NCI-H2029 (cell line): Measurements from ENCODE around the gene NDUFS1.
"Not testable (repeated sequence)": the region's sequence is repeated elsewhere in the genome, so short reads cannot be mapped to it uniquely, and the experiment has no call there.

ENCODE experiments used
- DNase-seq: peaks from one replicate; lab custom pipeline; 2025; lab: John Stamatoyannopoulos, UW

NDUFS1 gene

DNA sequence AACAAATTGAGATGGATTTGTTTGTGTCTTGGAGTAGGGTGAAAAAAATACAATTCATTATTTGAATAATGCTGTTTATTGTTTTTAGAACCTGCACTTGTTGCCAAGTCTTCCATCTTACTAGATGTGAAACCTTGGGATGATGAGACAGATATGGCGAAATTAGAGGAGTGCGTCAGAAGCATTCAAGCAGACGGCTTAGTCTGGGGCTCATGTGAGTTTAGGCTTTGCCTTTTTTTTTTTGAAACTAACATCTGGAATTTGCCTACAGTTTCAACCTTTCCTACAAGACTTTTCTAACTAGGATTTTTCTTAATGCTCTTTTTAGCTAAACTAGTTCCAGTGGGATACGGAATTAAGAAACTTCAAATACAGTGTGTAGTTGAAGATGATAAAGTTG is 3.2 kb upstream of the NDUFS1 start:
- DNase-seq, result not testable (repeated sequence)

DNA sequence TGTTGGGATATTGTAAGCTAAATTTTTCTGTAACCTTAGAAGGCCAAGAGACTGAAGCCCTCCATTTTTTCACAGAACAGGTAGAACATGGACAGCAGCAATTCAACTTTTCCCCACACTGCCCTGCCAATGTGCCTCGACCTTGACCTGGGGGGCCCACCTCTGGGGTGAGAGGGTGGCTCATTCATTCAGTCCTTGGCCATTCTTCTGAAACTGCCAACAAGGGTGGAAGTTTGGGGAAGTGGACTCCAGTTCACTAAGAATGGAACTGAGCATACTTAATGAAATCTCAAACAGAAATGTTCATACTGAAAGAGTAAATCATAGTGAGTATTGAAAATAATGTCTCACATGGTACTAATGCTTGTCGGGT is 1.5 kb upstream of the NDUFS1 start:
- no peak for DNase-seq

DNA sequence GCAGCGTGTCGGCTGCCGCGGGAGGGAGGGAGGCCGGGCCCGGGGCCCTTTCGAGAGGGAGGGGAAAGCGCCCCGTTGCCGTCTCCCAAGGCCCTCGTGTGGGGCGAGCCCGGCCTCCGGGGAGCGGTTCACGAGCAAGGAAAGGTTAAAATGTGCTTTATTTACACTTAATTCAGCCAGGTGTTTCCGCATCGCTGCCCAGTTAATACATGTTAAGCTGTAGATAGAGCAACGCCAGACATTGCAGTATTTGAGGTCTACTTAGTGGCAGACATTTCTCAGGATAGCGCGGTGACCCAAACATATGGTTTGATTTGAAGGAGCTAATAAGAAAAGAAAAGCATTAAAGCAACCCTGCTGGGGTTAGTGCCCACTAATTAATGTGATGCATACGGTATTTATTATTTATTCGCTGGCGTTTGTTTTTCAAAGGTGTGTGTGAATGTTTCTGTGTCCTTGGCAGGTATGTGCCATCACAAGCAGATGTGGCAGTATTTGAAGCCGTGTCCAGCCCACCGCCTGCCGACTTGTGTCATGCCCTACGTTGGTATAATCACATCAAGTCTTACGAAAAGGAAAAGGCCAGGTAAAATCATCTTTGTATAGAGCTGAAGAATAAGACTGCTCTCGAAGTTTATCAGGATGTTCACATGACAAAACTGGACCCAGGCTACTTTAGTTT is 1.0 kb upstream of the NDUFS1 start:
- DNase-seq, result no peak

DNA sequence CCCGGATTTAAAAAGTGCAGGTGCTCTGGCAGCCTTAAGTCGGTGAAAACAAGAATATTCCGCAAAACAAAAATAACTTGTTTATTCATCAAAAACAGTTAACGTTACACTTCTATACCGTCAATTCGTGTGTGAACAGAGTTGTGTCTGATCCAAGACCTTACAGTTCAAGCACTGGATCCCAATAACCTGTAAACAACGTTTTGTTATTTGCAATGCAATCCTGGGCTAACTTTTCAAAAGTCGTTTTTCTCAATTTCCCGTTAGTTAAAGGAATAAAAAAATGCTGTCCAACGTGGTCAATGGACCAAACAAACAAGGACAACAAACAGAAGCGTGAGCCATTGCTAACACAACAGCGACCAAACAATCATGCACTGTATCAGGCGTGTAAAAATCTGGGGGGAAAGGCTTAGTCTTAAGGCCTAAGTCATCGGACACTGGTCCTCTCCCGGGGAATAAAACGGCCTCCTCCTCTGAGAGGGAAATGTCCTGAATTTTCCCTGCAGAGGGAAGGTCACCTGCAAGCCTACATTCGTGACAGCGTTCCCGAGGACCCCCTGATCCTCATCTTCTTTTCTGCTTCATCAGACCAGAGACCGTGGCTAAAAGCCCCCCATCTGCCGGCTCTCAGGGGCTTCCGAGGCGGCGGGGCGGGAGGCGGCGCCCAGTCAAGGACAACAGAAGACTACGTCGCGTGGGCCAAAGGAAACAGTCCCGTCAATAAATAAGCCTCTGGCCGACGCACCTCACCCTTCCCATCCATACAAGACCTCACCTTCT is 490 bp downstream of the NDUFS1 start:
- no peak for DNase-seq

DNA sequence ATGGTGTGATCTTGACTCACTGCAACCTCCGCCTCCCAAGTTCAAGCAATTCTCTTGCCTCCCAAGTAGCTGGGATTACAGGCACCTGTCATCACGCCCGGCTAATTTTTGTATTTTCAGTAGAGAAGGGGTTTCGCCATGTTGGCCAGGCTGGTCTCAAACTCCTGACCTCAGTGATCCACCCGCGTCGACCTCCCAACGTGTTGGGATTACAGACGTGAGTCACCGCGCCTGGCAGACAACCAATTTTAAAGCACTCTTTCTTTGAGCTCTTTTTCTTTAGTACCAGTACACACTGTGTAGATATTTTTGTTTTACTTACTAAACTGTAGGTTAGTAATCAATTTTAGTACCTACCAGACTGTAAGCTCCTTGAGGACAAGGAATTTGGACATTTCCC is 2.2 kb downstream of the NDUFS1 start:
- DNase-seq, result not testable (repeated sequence)

DNA sequence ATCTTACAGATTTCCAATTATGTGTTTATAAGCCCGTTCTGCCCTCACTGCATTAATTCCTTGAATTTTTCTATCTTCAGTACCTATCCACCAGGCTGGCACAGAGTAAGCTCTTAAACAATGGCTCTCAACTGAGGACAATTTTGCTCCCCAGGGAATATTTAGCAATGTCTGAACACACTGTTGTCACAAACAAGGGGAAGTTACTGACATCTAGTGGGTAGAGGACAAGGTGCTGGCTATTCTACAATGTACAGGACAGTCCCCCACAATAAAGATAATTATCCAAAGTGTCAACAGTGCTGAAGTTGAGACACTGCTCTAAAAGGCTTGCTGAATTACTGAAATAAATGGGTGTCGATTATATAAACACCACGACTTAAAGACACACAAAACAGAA is 5.0 kb downstream of the NDUFS1 start:
- DNase-seq, result no peak

DNA sequence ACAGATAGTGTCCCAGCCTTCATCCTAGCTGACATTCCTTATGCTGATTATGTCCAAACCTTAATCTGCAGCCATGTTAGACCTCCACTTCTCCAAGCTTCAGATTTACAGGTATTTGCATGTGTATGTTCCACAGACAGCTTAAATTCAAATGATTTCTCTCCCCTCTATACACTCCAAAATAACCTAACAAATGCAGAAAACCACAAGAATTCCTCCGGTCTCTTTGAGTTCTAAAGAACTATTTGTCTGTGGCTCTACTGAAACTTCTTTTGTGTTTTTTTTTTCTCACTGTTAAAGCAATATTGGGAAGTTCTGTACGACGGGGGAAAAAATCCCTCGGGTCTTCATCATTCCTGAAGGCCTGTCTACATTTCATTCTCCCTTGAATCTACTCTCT is 8.6 kb downstream of the NDUFS1 start:
- DNase-seq, result no peak

DNA sequence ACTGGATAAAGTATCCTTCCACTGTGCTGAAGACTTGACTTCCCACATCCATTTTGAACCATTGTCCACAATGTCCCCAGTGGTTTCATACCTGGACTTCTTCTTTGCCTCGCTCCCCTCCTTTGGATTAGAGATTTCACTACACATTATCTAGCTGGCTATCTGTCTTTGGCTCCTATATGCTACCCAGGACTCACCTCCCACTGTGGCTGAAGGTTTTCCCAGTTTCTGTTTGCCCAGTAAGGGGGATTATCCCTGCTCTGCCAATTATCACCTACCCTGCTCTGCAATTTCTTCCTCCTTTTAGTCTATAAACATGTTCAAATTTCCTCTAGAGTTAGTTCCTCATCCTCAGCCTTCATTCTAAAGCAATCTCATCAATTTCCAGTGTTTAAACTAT is 9.1 kb downstream of the NDUFS1 start:
- DNase-seq, result no peak

DNA sequence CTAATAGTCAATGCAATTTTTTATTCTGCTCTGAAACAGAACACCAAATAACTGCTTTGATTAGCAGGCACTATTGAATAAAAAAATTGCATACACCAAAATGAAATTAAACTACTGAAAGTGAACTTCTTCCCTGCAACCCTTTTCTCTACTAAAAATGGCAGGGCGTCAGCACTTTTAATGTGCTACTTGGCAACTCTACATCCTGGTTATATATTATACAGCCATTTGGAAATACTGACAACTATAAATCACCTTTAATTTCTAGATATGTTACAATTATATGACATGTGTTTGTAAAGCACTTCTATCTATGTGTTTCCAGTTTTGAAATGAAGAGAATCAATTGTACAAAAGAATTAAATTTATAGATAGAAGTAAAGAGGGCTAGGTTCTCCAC is 9.9 kb downstream of the NDUFS1 start:
- DNase-seq, result no peak

DNA sequence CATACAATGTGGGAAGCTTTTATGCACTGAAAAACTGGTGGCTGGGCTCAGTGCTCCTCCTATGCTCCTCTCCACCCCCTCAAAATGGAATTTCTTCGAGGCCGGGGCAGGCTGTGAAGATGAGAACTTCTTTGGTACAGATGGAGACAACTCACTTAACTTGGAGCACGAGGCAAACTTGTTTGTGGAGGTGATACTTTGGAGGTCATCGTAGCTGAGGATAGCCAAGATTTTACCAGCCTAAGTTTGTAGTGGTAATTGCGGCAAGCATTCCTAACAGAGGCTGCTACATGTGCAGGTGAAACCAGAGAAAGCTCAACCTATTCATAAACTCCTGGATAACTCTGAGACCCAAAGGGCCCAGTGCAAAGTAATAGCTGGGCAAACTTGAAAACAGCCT is 13.6 kb downstream of the NDUFS1 start:
- DNase-seq, result no peak

DNA sequence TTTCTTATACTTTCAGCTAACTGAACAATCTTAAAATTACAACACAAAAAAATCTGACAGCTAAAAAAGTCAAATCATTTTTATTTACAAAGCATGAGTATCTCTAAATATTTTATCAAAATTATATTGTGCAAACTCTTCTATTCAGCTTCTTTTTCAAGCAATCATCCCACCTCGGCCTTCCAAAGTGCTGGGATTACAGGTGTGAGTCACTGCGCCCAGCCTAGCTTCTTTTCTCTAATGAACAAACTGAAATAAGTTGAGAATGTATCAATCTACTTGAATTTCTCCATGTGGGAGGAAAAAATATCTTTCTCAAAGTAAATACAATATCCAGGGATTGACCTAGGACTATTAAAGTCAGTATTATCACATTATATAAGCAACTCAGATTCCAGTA is 14.9 kb downstream of the NDUFS1 start:
- no peak for DNase-seq

DNA sequence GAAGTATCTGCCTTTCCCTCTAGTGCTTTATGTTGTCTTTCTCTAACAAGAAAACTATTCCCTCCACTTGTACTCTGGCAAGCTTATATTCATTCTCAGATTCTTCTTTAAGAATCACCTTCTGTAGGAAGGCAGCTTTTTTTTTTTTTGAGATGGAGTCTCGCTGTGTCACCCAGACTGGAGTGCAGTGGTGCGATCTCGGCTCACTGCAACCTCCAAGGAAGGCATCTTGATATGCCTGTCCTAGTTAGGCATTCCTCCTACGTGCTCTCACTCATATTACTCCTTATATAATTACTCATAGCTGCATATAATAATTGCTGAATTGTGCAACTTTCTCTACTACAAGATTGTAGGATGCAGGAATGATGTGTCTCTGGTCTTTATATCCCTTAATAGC is 15.8 kb downstream of the NDUFS1 start:
- no peak for DNase-seq

DNA sequence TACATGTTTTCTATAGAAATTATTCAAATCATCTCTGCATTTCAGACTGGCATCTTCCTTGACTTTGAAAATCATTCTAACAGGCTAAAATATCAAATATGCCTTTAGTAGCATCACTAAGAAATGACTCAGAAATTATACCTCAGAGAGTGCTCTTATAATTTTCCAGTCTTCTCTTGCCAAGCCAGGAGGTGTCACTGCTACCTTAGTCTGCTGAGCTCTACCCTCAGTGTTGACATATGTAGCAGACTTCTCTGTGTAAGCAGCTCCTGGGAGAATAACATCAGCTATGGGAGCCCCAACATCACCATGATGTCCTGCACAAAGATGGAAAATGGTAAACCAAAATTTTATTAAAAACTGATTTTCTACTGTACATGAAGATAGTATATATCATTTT is 31.6 kb downstream of the NDUFS1 start:
- no peak for DNase-seq

DNA sequence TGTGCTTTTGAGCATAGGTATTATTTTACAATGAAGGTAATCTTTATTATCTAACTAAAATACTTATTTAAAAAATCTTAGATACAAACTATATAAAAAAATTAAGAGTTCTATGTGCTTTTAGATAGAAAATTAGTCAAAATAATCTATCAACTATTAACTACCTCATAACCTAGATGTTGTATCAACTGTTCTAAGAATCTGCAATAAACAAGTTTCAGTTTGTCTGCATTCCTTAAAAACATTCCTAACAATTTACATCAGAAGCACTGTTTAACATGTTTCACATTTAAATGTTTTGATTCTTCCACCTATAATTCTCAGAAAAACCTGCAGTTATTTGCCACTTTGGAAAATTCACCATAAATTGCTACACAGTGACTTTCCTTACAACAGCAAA is 33.3 kb downstream of the NDUFS1 start:
- no peak for DNase-seq

DNA sequence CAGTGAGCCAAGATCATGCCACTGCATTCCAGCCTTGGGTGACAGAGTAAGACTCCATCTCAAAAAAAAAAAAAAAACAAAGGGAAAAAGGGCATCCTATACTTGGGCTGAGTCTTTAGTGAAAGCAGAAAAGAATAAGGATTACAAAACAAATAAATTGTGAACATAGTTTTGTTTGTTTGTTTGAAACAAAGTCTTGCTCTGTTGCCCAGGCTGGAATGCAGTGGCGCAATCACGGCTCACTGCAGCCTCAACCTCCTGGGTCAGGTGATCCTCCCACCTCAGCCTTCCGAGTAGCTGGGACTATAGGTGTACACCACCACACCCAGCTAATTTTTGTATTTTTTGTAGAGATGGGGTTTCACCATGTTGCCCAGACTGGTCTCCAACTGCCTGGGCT is 36.7 kb downstream of the NDUFS1 start:
- not testable (repeated sequence) for DNase-seq

DNA sequence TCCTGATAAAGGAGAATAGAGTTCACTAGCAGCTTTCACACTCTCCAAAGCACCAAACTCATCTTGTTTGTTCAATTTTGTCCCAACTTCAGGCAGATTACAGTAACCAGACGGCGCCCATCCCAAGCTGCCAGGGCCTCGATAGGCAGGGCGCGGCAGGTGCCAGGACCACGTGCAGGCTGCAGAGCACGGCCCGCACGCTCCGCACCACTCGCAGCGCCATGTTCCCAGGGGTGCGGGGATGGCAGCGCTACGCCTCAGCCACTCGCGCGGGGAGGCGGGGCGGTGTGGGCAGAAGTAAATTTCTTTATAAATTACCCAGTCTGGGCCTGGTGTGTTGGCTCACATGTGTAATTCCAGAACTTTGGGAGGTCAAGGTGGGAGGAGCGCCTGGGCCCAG is 43.0 kb downstream of the NDUFS1 start:
- no peak for DNase-seq

DNA sequence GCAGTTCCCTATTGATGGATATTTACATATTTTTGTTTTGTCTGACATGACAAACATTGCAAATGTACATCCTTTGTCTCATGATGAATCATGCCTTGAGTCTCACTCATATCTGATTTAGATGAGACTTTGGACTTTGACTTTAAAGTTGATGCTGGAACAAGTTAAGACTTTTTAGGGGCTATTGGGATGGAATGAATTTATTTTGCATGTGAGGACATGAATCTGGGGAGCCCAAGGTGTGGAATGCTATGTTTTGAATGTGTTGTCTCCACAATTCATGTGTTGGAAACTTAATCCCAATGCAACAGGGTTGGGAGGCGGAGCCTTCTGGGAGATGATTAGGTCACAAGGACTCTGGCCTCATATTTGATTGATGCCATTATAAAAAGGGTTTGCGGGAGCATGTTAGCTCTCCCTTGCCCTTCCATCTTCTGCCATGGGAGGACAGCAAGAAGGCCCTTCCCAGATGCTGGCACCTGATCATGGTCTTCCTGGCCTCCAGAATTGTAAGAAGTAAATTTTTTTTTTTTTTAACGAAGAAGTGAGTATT is 44.1 kb downstream of the NDUFS1 start:
- DNase-seq, result no peak

DNA sequence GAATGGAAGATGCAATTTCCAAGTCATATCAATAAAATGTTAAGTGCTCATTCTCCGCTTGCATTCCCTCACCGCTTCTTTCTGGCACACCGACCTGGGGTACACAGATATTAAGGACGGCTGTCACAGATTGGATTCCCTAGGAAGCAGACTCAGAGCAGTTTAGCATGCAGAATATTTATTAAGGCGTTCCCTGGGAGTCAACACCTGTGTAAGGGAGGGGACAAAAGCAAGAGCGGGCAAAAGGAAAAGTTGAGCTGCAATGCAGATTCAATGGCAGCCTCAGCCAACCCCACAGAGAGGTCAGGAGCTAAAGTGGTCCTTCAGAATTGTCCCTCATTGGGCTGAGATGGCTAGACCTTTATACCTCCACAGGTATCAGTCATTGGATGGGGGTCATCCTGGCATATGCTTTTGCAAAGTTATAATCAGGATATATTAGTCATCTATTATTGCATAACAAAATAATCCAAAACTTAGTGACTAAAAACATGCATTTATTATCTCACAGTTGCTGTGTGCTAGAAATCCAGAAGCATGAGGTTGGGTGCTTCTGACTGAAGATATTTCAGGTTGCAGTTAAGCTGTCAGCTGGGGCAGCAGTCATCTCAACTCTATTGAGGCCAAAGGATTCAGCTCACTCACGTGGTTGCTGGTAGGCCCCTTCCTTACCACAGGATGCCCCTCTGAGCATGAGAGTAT is 46.2 kb downstream of the NDUFS1 start:
- no peak for DNase-seq

DNA sequence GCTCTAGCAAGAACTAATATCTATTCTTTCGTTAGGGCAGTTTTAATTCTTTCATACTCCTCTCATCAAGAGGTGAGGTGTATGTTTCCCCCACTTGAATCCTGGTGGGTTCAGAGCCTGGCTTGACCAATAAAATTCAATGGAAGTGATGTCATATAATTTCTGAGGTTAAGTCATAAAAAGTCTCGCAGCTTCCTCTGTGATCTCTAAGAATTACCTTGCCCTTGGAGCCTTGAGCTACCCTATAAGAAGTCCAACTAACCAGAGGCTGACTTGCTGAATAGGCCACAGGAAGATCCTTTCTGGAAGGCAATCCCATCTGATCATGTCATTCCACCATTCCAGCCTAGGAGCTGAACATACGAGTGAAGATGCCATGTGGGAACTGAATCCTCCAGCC is 47.1 kb downstream of the NDUFS1 start:
- DNase-seq, result no peak

DNA sequence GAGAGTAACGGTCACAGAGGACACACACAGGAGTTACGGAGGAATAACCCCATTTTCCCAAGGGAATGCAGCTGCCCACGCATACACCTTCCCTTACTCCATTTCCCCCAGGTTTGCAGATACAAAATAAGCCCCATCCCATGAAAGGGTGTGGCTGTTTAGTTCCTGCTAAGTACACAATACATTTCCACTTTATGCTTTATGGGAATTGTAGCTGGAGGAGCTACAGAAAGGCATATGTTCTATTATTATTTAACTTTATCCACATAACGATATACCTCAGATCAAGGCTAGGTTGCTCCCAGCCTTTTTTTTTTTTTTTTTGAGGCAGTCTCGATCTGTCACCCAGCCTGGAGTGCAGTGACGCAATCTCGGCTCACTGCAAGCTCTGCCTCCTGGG is 50.5 kb downstream of the NDUFS1 start:
- DNase-seq, result no peak

DNA sequence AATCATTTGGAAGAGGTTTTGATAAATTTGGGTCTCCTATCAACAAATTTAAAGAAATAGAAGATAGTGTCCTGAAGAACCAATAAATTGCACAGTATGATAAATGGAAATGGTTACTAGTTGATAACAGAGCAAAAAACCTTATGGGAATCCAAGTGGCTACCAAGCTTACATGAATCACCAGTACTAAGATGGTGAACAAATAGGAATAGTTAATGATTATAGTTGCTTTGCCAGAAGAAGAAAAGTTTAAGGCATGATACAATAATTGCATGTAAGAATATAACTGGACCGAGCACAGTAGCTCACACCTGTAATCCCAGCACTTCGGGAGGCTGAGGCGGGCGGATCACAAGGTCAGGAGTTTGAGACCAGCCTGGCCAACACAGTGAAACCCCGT is 53.7 kb downstream of the NDUFS1 start:
- DNase-seq, result no peak

DNA sequence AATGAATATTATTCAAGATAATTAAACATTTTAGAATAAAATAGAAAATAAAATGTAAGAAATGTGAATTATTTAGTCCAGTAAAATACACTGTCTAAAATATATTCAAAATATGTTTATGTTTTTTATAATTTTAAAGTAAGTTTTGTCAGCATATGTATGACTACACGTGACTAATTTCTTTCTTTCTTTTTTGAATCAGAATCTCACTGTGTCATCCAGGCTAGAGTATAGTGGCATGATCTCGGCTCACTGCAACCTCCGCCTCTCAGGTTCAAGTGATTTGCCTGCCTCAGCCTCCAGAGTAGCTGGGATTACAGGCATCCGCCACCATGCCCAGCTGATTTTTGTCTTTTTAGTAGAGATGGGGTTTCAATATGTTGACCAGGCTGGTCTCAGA is 54.2 kb downstream of the NDUFS1 start:
- DNase-seq, result no peak

DNA sequence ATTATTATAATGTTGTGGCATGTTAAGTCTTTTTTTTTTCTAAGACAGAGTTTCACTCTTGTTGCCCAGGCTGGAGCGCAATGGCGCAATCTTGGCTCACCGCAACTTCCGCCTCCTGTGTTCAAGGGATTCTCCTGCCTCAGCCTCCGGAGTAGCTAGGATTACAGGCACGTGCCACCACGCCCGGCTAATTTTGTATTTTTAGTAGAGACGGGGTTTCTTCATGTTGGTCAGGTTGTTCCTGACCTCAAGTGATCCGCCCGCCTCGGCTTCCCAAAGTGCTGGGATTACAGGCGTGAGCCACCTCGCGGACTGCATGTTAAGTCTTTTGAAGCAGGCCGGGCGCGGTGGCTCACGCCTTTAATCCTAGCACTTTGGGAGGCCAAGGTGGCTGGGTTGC is 60.4 kb downstream of the NDUFS1 start:
- DNase-seq, result not testable (repeated sequence)
